ENCODE measurements around the gene SPECC1L.

SPECC1L gene

GRCh38 chr22:24319451-24319850 lies 48.8 kb downstream of the SPECC1L start:
- Histone ChIP-seq H3K9me3 (ENCODE audit: insufficient read depth, low read depth, low read length) (no peaks in the 10 kb centered on the region), H3K4me1 (ENCODE audit: insufficient read depth, low read length, poor library complexity, severe bottlenecking) (peaks cover 12% of the 10 kb centered on the region), H3K36me3 (ENCODE audit: insufficient read depth, low read length) (peaks cover 71% of the 10 kb centered on the region), H3K4me3 (ENCODE audit: low read length, poor library complexity, severe bottlenecking) (no peak overlapping the region), H3K9me2 (replicated peaks; ENCODE audit: low read depth, low read length) (no peaks in the 10 kb centered on the region), H3F3A (ENCODE audit: low read depth) (no peaks in the 10 kb centered on the region), H4K20me1 (ENCODE audit: insufficient read depth, low read length, poor library complexity, severe bottlenecking) (peaks cover 3% of the 10 kb centered on the region), H2AFZ (ENCODE audit: low read length) (no peak overlapping the region), H3K79me2 (ENCODE audit: insufficient read depth, low read length) (peaks cover 17% of the 10 kb centered on the region; the same call in 1 of the 2 replicates), H3K4me2 (ENCODE audit: low read depth, low read length, poor library complexity, severe bottlenecking) (no peak overlapping the region), H3K9ac (ENCODE audit: low read depth, low read length, poor library complexity, severe bottlenecking) (no peak overlapping the region), H3K27me3 (ENCODE audit: insufficient read depth, low read length, poor library complexity, severe bottlenecking) (no peaks in the 10 kb centered on the region)
- TF ChIP-seq EZH2phosphoT487 (IDR thresholded peaks at IDR 0.05; ENCODE audit: borderline replicate concordance), result no peak
- no peak for TF ChIP-seq CTCF (conservative IDR thresholded peaks at IDR 0.05; ENCODE audit: low read length)

- Histone ChIP-seq H3K27me3 (ENCODE audit: insufficient read depth, low read length, poor library complexity, severe bottlenecking) (no peaks in the 10 kb centered on the region), H3K79me2 (ENCODE audit: insufficient read depth, low read length) (peaks cover 19% of the 10 kb centered on the region), H3F3A (ENCODE audit: low read depth) (no peaks in the 10 kb centered on the region), H3K36me3 (ENCODE audit: insufficient read depth, low read length) (peaks cover 68% of the 10 kb centered on the region), H3K4me2 (ENCODE audit: low read depth, low read length, poor library complexity, severe bottlenecking) (no peak overlapping the region), H3K4me1 (ENCODE audit: insufficient read depth, low read length, poor library complexity, severe bottlenecking) (peaks cover 8% of the 10 kb centered on the region), H3K4me3 (ENCODE audit: low read length, poor library complexity, severe bottlenecking) (no peak overlapping the region), H3K9me2 (replicated peaks; ENCODE audit: low read depth, low read length) (no peaks in the 10 kb centered on the region), H4K20me1 (ENCODE audit: insufficient read depth, low read length, poor library complexity, severe bottlenecking) (peaks cover 3% of the 10 kb centered on the region), H2AFZ (ENCODE audit: low read length) (no peak overlapping the region), H3K9me3 (ENCODE audit: insufficient read depth, low read depth, low read length) (no peaks in the 10 kb centered on the region), H3K9ac (ENCODE audit: low read depth, low read length, poor library complexity, severe bottlenecking) (no peak overlapping the region)
- TF ChIP-seq EZH2phosphoT487 (IDR thresholded peaks at IDR 0.05; ENCODE audit: borderline replicate concordance), result no peak
Observed at GRCh38 chr22:24321999-24322398, 51.4 kb downstream of the SPECC1L start.

- no peak overlapping the region for H3K4me2 ChIP-seq (ENCODE audit: low read depth, low read length, poor library complexity, severe bottlenecking)
- no peak overlapping the region for H2AFZ ChIP-seq (ENCODE audit: low read length)
- H3K4me1 ChIP-seq (ENCODE audit: insufficient read depth, low read length, poor library complexity, severe bottlenecking), result peaks cover 8% of the 10 kb centered on the region
- no peak for TF ChIP-seq EZH2phosphoT487 (IDR thresholded peaks at IDR 0.05; ENCODE audit: borderline replicate concordance)
- TF ChIP-seq CTCF (conservative IDR thresholded peaks at IDR 0.05; ENCODE audit: low read length), result no peak
- peaks cover 72% of the 10 kb centered on the region for H3K36me3 ChIP-seq (ENCODE audit: insufficient read depth, low read length)
- no peaks in the 10 kb centered on the region for H3K9me2 ChIP-seq (replicated peaks; ENCODE audit: low read depth, low read length)
- peaks cover 3% of the 10 kb centered on the region for H4K20me1 ChIP-seq (ENCODE audit: insufficient read depth, low read length, poor library complexity, severe bottlenecking)
- peaks cover 19% of the 10 kb centered on the region for H3K79me2 ChIP-seq (ENCODE audit: insufficient read depth, low read length)
- no peak overlapping the region for H3K4me3 ChIP-seq (ENCODE audit: low read length, poor library complexity, severe bottlenecking)
- no peaks in the 10 kb centered on the region for H3F3A ChIP-seq (ENCODE audit: low read depth)
- H3K27me3 ChIP-seq (ENCODE audit: insufficient read depth, low read length, poor library complexity, severe bottlenecking), result no peaks in the 10 kb centered on the region
- H3K9ac ChIP-seq (ENCODE audit: low read depth, low read length, poor library complexity, severe bottlenecking), result no peak overlapping the region
- H3K9me3 ChIP-seq (ENCODE audit: insufficient read depth, low read depth, low read length), result no peaks in the 10 kb centered on the region
Observed at GRCh38 chr22:24322522-24322921, 51.9 kb downstream of the SPECC1L start.

- Histone ChIP-seq H3K9me2 (replicated peaks; ENCODE audit: low read depth, low read length) (no peaks in the 10 kb centered on the region), H2AFZ (ENCODE audit: low read length) (no peak overlapping the region), H3K4me1 (ENCODE audit: insufficient read depth, low read length, poor library complexity, severe bottlenecking) (peaks cover 8% of the 10 kb centered on the region), H3K27me3 (ENCODE audit: insufficient read depth, low read length, poor library complexity, severe bottlenecking) (no peaks in the 10 kb centered on the region), H4K20me1 (ENCODE audit: insufficient read depth, low read length, poor library complexity, severe bottlenecking) (peaks cover 3% of the 10 kb centered on the region), H3K9me3 (ENCODE audit: insufficient read depth, low read depth, low read length) (no peaks in the 10 kb centered on the region), H3K4me3 (ENCODE audit: low read length, poor library complexity, severe bottlenecking) (no peak overlapping the region), H3K36me3 (ENCODE audit: insufficient read depth, low read length) (peaks cover 77% of the 10 kb centered on the region), H3F3A (ENCODE audit: low read depth) (no peaks in the 10 kb centered on the region), H3K4me2 (ENCODE audit: low read depth, low read length, poor library complexity, severe bottlenecking) (no peak overlapping the region), H3K79me2 (ENCODE audit: insufficient read depth, low read length) (peaks cover 22% of the 10 kb centered on the region), H3K9ac (ENCODE audit: low read depth, low read length, poor library complexity, severe bottlenecking) (no peak overlapping the region)
- TF ChIP-seq EZH2phosphoT487 (IDR thresholded peaks at IDR 0.05; ENCODE audit: borderline replicate concordance) (no peak), CTCF (conservative IDR thresholded peaks at IDR 0.05; ENCODE audit: low read length) (no peak)
Observed at GRCh38 chr22:24323233-24323632, 52.6 kb downstream of the SPECC1L start.

Data from Loucy (cell line).